K562 (cell line): ENCODE data around the gene MCEE. TPM values are rescaled to one million over a fixed set of nuclear protein-coding genes. Genes with fewer than 3 reads are reported as not detected.

Experiments used
- ATAC-seq: fragments of 200-7000 bp; cut with Tn5 transposase; 3 replicates; pipeline ENCODE4 v1.9.1; 2020; ENCODE audit warnings: moderate library complexity
- BruUV-seq: library from RNA; stranded (reverse); fragments of 400-500 nt; replicated peaks from 2 replicates; lab custom pipeline; 2021; lab: Mats Ljungman, UMichigan
- CTCF ChIA-PET: fragments of 300-600 bp; formaldehyde crosslinking; extraction: SDS; loops from one replicate; lab custom pipeline; 2021; ENCODE audit warnings: low intra/inter-chr PET ratio; lab: Yijun Ruan, JAX
- POLR2A ChIA-PET: fragments of 300-600, 350-650 bp; sonication (Branson Sonifier 250); formaldehyde crosslinking; extraction: SDS; loops from one replicate; lab custom pipeline; 2021; ENCODE audit warnings: antibody characterized with exemption, inconsistent platforms; lab: Yijun Ruan, JAX
- DNase-seq, 4 experiments: peaks; one replicate each; pipeline versions ENCODE4 v3.0.0 to v3.0.0-alpha.2; 2011 to 2018; ENCODE audit warnings: low spot score in 3 of 4, mixed read lengths in 3 of 4; ENCODE audit errors: extremely low read depth in 1 of 4
- FAIRE-seq: peaks from 2 replicates; lab custom pipeline; 2011; peaks lifted over from hg19 to GRCh38; lab: Jason Lieb, UNC
- H2AFZ ChIP-seq: 2 replicates; pipeline ENCODE4 v1.6.0; 2011; ENCODE audit warnings: low read depth, low read length, control low read depth, inconsistent platforms
- H3K27ac ChIP-seq: fragments of 200-600 bp; 3 replicates; pipeline ENCODE4 v1.8.0; 2011; ENCODE audit warnings: low read depth, mild to moderate bottlenecking, control low read depth, inconsistent platforms, low read length, moderate library complexity, mixed read lengths; ENCODE audit errors: extremely low read depth
- H3K27me3 ChIP-seq, 2 experiments: fragments of 300-600 bp in 1 of 2; 2 replicates in 1 of 2; 3 replicates in 1 of 2; pipeline versions ENCODE4 v1.6.0 to v1.8.0; 2011; ENCODE audit warnings: inconsistent platforms in 2 of 2, low read length in 2 of 2, mild to moderate bottlenecking in 1 of 2, mixed read lengths in 1 of 2, moderate library complexity in 1 of 2; ENCODE audit not compliant: control insufficient read depth in 2 of 2, insufficient read depth in 2 of 2
- H3K36me3 ChIP-seq: fragments of 300-600 bp; 3 replicates; pipeline ENCODE4 v1.8.0; 2011; ENCODE audit warnings: mild to moderate bottlenecking, low read length, inconsistent platforms; ENCODE audit not compliant: control insufficient read depth, insufficient read depth
- H3K4me1 ChIP-seq, 2 experiments: fragments of 200-600 bp in 1 of 2; replicated peaks in 1 of 2; 2 replicates in 1 of 2; 3 replicates in 1 of 2; pipeline versions ENCODE4 v1.5.1 to v1.8.0; 2011; ENCODE audit warnings: inconsistent platforms in 2 of 2, low read length in 2 of 2, mild to moderate bottlenecking in 1 of 2, mixed read lengths in 1 of 2, moderate library complexity in 1 of 2; ENCODE audit not compliant: control insufficient read depth in 2 of 2, insufficient read depth in 2 of 2
- H3K4me2 ChIP-seq: 2 replicates; pipeline ENCODE4 v1.6.1; 2011; ENCODE audit warnings: low read length, control low read depth, inconsistent platforms, mixed read lengths; ENCODE audit not compliant: insufficient read depth
- H3K4me3 ChIP-seq: fragments of 200-600 bp; sonication (generic), shearing (Covaris generic); 2 replicates; pipeline ENCODE4 v1.5.1; 2016; ENCODE audit warnings: control low read depth, inconsistent platforms
- H3K79me2 ChIP-seq: fragments of 200-600 bp; 3 replicates; pipeline ENCODE4 v1.8.0; 2011; ENCODE audit warnings: low read length, inconsistent platforms; ENCODE audit not compliant: control insufficient read depth, insufficient read depth
- H3K9ac ChIP-seq, 2 experiments: 2 replicates each; pipeline versions ENCODE4 v1.6.0 to v1.6.1; 2011; ENCODE audit warnings: low read depth in 2 of 2, low read length in 2 of 2, control low read depth in 1 of 2, inconsistent platforms in 1 of 2, mild to moderate bottlenecking in 1 of 2, mixed read lengths in 1 of 2; ENCODE audit not compliant: insufficient read depth in 1 of 2
- H3K9me1 ChIP-seq: one replicate; pipeline ENCODE4 v1.6.0; 2011; ENCODE audit warnings: inconsistent platforms, mild to moderate bottlenecking, low read length, moderate library complexity; ENCODE audit not compliant: control insufficient read depth, insufficient read depth
- H3K9me3 ChIP-seq: replicated peaks from 2 replicates; pipeline ENCODE4 v1.5.1; 2011; ENCODE audit warnings: low read depth, low read length, inconsistent platforms; ENCODE audit not compliant: control insufficient read depth, insufficient read depth
- H4K20me1 ChIP-seq: replicated peaks from 2 replicates; pipeline ENCODE4 v1.6.1; 2011; ENCODE audit warnings: low read length, inconsistent platforms, mixed read lengths; ENCODE audit not compliant: control insufficient read depth, insufficient read depth
- ATF6 ChIP-seq: sonication (generic); formaldehyde crosslinking; IDR thresholded peaks from 2 replicates; pipeline ENCODE4 v1.4.0; 2020; ENCODE audit warnings: mild to moderate bottlenecking, missing genetic modification reagents
- CTCF ChIP-seq, 3 experiments: IDR thresholded peaks in 2 of 3; conservative IDR thresholded peaks in 1 of 3; 2 replicates each; pipeline ENCODE4 v1.5.1; 2011 to 2012; ENCODE audit warnings: low read length in 3 of 3, mild to moderate bottlenecking in 3 of 3, control low read depth in 2 of 3, improper control_type of control experiment in 1 of 3, inconsistent platforms in 1 of 3, low read depth in 1 of 3, mixed read lengths in 1 of 3, moderate library complexity in 1 of 3; ENCODE audit not compliant: insufficient read depth in 2 of 3
- RAD21 ChIP-seq, 2 experiments: fragments of 250-450 bp in 1 of 2; fragments of 450-650 bp in 1 of 2; sonication (Bioruptor Pico) in 1 of 2; formaldehyde crosslinking in 1 of 2; IDR thresholded peaks in 1 of 2; conservative IDR thresholded peaks in 1 of 2; 2 replicates each; pipeline versions ENCODE4 v1.4.0 to v1.8.0; 2020 to 2022; ENCODE audit warnings: mild to moderate bottlenecking in 2 of 2, moderate library complexity in 1 of 2
- SMC3 ChIP-seq: conservative IDR thresholded peaks from 2 replicates; pipeline ENCODE4 v1.6.1; 2011; ENCODE audit warnings: low read depth, low read length, improper control_type of control experiment; ENCODE audit not compliant: insufficient read depth
- YY1 ChIP-seq, 3 experiments: IDR thresholded peaks; 2 replicates each; pipeline ENCODE4 v1.6.1; 2011; ENCODE audit warnings: low read length in 2 of 3, mild to moderate bottlenecking in 2 of 3, moderate library complexity in 2 of 3, borderline replicate concordance in 1 of 3, control low read depth in 1 of 3, low read depth in 1 of 3; ENCODE audit not compliant: insufficient read depth in 3 of 3, insufficient replicate concordance in 2 of 3, control insufficient read depth in 1 of 3, insufficient read length in 1 of 3; ENCODE audit errors: extremely low read depth in 1 of 3
- ZKSCAN8 ChIP-seq: fragments of 200-800 bp; sonication (Bioruptor generic); IDR thresholded peaks from 2 replicates; pipeline ENCODE4 v1.6.1; 2016; ENCODE audit warnings: missing genetic modification characterization, missing compliant biosample characterization
- ZNF197 ChIP-seq: fragments of 200-800 bp; sonication (Bioruptor generic); IDR thresholded peaks from 2 replicates; pipeline ENCODE4 v1.6.1; 2016; ENCODE audit warnings: low read depth, missing genetic modification characterization, missing compliant biosample characterization
- WGBS: fragments of 100-300 bp; shearing (Covaris generic); methylation state at CpG from one replicate; pipeline ENCODE4 v1.1.6; 2016; ENCODE audit warnings: low coverage, mixed read lengths; ENCODE audit not compliant: insufficient coverage; ENCODE audit errors: missing lambda C conversion rate; 5-methylcytosine and 5-hydroxymethylcytosine counted together
- in situ Hi-C: fragments of 300-500 bp; cut with MboI; formaldehyde crosslinking; loops from 4 replicates; pipeline ENCODE4 v1.15.0; 2018; ENCODE audit warnings: inconsistent platforms, mixed read lengths
- intact Hi-C: fragments of 100-400 bp; cut with micrococcal nuclease; formaldehyde crosslinking; loops from 2 replicates; pipeline ENCODE4 v1.14.2; 2022
- polyA plus RNA-seq, 8 experiments: library from polyadenylated mRNA; depleted of rRNA in 4 of 8; stranded (reverse) in 5 of 8; unstranded in 3 of 8; fragments of >200 nt; fragmentation: Nextera tagmentation in 2 of 8; fragmentation: Illumina TruSeq in 1 of 8; extraction: Ambion mirVana in 2 of 8; extraction: Trizol in 1 of 8; gene quantifications; 2 replicates each; pipeline versions ENCODE4 v1.2.1 to v1.2.3, GENCODE V29; 2011 to 2014; ENCODE audit warnings: inconsistent platforms in 1 of 8, missing spikeins in 1 of 8
- total RNA-seq, 7 experiments: library from RNA; depleted of rRNA in 6 of 7; stranded (reverse); fragments of >200 nt in 6 of 7; fragmentation: Illumina TruSeq in 2 of 7; extraction: Trizol in 2 of 7; gene quantifications; 2 replicates each; pipeline versions ENCODE4 v1.2.1 to v1.2.3, GENCODE V29; 2011 to 2021; ENCODE audit warnings: low replicate concordance in 1 of 7

MCEE gene
- total and polyA plus RNA-seq, 9 of the 15 experiments (the other 6 are each of a cell fraction or from before 2014, with no cell fraction given) = 15.6 to 49.1 (median 24.5) TPM

DNA sequence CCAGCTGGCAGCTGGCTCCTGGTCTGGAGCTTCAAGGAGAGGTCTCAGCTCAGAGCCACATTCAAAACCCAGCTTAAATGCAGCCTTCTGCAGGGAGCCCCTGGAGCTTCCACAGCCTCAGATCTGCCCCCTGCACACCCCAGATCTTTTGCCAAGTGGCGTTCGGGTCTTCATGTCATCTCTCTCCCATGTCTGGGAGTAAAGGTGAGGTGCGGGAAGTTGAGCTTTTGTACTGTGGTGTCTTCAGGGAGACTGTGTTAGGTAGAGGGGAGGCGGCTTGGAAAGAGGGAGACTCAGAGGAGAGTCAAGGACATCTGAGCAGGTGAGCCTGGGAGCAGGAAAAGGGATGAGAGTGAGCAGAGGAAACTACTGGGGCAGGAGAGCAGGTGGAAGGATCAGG, 25.8 kb upstream of the MCEE start (continued):
- TF ChIP-seq ZNF197 (CRISPR knock-in tag) = no peak
- TF ChIP-seq, all 486 proteins: peak for 0

- BruUV-seq = no TSS peak
- Histone ChIP-seq H3K9me3 (no peaks in the 10 kb centered on the region), H3K79me2 (no peaks in the 10 kb centered on the region), H3K36me3 (peaks cover 9% of the 10 kb centered on the region; the same call in 1 of the 3 replicates), H2AFZ (no peak overlapping the region), H3K4me1 (no peaks in the 10 kb centered on the region; a peak in 1 of 5 replicates), H3K4me3 (no peak overlapping the region), H3K27ac (no peak overlapping the region), H3K4me2 (no peak overlapping the region), H3K9ac (no peak overlapping the region), H3K9me1 (no peaks in the 10 kb centered on the region), H4K20me1 (peaks cover 12% of the 10 kb centered on the region; the same call in 1 of the 2 replicates), H3K27me3 (peaks cover 9 to 39% of the 10 kb centered on the region in 2 experiments; a peak in 4 of 5 replicates)
- intact Hi-C loops (loop anchor here (1.0 to 10.0 kb wide), 4 partner anchors 54 to 358 kb away; no protein-coding TSS in a partner anchor), in situ Hi-C loops (loop anchor here (5.0 kb wide), 1 partner anchor 353 kb away; no protein-coding TSS in a partner anchor)
- ATAC-seq = peak; percentile 89
- WGBS = 0% methylated on average over 5 of the region's 6 CpGs
- peak; percentile 78 for FAIRE-seq
- ChIA-PET POLR2A (interaction anchor here (0.7 to 1.0 kb wide), 3 partner anchors 52 to 381 kb away, joined by 3 read pairs; no protein-coding TSS in a partner anchor), CTCF (no interaction called here)
- DNase-seq = peak; percentile 22 to 56 (median 40)
- TF ChIP-seq CTCF (IDR thresholded peaks at IDR 0.05 in 2 of 3, conservative IDR thresholded peaks at IDR 0.05 in 1 of 3; ENCODE audit: insufficient read depth in 2 of 3, low read depth in 1 of 3, low read length in 3 of 3) = peak; percentile 62 to 76 (median 66)
- 0 out of 2 replicates have a peak, but pooled peaks have one; percentile 35 for TF ChIP-seq SMC3
- TF ChIP-seq RAD21 (CRISPR knock-in tag; conservative IDR thresholded peaks at IDR 0.05 in 1 of 2, IDR thresholded peaks at IDR 0.05 in 1 of 2) = peak; percentile 35 to 69
- TF ChIP-seq YY1 (IDR thresholded peaks at IDR 0.05; ENCODE audit: borderline replicate concordance in 1 of 3, control insufficient read depth in 1 of 3, extremely low read depth in 1 of 3, insufficient read depth in 3 of 3, insufficient read length in 1 of 3, insufficient replicate concordance in 2 of 3, low read depth in 1 of 3, low read length in 2 of 3) = peak in 1 of 3 experiments; percentile 10
- TF ChIP-seq ZKSCAN8 = no peak
- no peak for TF ChIP-seq ATF6 (CRISPR knock-in tag)
Observed at GRCh38 chr2:71154798-71155197, 24.8 kb upstream of the MCEE start.
